ENCODE results near the gene MPC2.
"Not testable (repeated sequence)": the region's sequence is repeated elsewhere in the genome, so short reads cannot be mapped to it uniquely, and the experiment has no call there.

Gene MPC2

GRCh38 chr1:167904652-167905130 is 32.2 kb downstream of the MPC2 start:
- peak; percentile 51 for DNase-seq (ENCODE audit: low spot score)

GRCh38 chr1:167900907-167901306 is 36.0 kb downstream of the MPC2 start:
- DNase-seq (ENCODE audit: low spot score): no peak

GRCh38 chr1:167899253-167899681 is 37.6 kb downstream of the MPC2 start:
- peak; percentile 37 for DNase-seq (ENCODE audit: low spot score)

- no peak for DNase-seq (ENCODE audit: low spot score)
Observed at GRCh38 chr1:167898578-167899222, 38.2 kb downstream of the MPC2 start.

- no peak for DNase-seq (ENCODE audit: low spot score)
Observed at GRCh38 chr1:167893798-167894197, 43.1 kb downstream of the MPC2 start.

GRCh38 chr1:167890400-167890799 is 46.5 kb downstream of the MPC2 start:
- no peak for DNase-seq (ENCODE audit: low spot score)

GRCh38 chr1:167887187-167887586 is 49.7 kb downstream of the MPC2 start:
- not testable (repeated sequence) for DNase-seq (ENCODE audit: low spot score)

GRCh38 chr1:167882376-167882775 is 54.5 kb downstream of the MPC2 start:
- DNase-seq (ENCODE audit: low spot score): no peak

GRCh38 chr1:167881786-167882185 is 55.1 kb downstream of the MPC2 start:
- no peak for DNase-seq (ENCODE audit: low spot score)

- DNase-seq (ENCODE audit: low spot score): no peak
Observed at GRCh38 chr1:167881069-167881468, 55.8 kb downstream of the MPC2 start.

GRCh38 chr1:167880580-167881021 is 56.3 kb downstream of the MPC2 start:
- DNase-seq (ENCODE audit: low spot score): no peak

GRCh38 chr1:167879508-167879907 is 57.4 kb downstream of the MPC2 start:
- no peak for DNase-seq (ENCODE audit: low spot score)

GRCh38 chr1:167878372-167879160 is 58.3 kb downstream of the MPC2 start:
- no peak for DNase-seq (ENCODE audit: low spot score)

GRCh38 chr1:167876597-167877175 is 60.2 kb downstream of the MPC2 start:
- no peak for DNase-seq (ENCODE audit: low spot score)

GRCh38 chr1:167871331-167871730 is 65.5 kb downstream of the MPC2 start:
- peak; percentile 42 for DNase-seq (ENCODE audit: low spot score)

- DNase-seq (ENCODE audit: low spot score): not testable (repeated sequence)
Observed at GRCh38 chr1:167869157-167870001, 67.5 kb downstream of the MPC2 start.

- not testable (repeated sequence) for DNase-seq (ENCODE audit: low spot score)
Observed at GRCh38 chr1:167866739-167867414, 70.0 kb downstream of the MPC2 start.
